Astrocyte of the spinal cord (primary cell): Measurements from ENCODE around the gene RPL34.

Experiments used
- DNase-seq: peaks from one replicate; pipeline ENCODE4 v3.0.0; 2011; ENCODE audit warnings: low read depth, low spot score
- H3K4me3 ChIP-seq: 2 replicates; pipeline ENCODE4 v1.5.1; 2011; ENCODE audit warnings: low read depth, mild to moderate bottlenecking, low read length, moderate library complexity
- in situ Hi-C: cut with HindIII; loops from 2 replicates; pipeline ENCODE4 v1.10.0; 2017; ENCODE audit warnings: low sequenced_read_pairs
- TF ChIP-seq, protein P1 (sequence below): IDR thresholded peaks from 2 replicates; pipeline ENCODE4 v1.5.1; 2012; ENCODE audit warnings: low read depth, mild to moderate bottlenecking, low read length, inconsistent platforms

RPL34 gene

DNA sequence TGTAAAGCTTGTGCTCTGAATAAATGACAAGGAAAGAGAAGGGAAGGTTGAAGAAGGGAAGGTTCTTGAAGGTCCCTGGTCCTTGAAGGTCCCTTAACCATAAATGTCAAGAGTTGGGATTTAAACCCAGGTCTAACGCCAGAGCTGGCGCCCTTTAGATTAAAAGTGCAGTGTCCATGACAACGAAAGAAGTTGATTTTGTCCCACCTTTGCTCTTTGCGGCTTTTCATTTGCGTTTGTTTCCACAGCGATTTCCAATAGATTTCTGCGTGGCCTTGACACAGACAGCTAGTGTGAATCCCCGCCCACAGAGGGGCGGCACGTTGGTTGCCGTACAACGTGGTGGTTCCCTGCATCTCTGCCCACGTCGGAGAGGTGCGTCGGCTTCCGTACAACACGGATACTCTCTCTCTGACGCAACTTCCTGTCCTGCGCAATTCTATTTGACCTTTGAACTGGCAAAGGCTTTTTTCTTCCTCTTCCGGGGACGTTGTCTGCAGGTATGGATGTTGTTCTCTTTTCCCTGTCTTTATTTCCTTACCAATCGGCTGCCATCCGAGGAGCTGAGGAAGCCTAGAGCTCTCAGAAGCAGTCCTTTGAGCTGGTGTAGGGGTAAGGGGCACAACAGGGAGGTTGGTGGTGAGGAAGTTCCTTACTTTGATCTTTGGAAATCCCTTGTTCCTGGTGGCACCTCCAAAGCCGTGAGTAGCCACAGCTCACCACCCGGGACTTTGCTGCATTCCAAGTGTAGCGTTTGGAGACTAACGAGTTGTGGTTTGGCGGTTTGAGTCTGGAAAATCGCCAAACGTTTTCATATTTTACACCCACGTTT, at the start of gene RPL34:
Gene RPL34, plus strand, starts transcription at position 476 of the 832 bp plus-strand sequence. CDS start 1,384 bp downstream, outside the sequence.
- H3K4me3 ChIP-seq: peak within 1 kb of the TSS; percentile 85
- TF ChIP-seq, protein P1, sequence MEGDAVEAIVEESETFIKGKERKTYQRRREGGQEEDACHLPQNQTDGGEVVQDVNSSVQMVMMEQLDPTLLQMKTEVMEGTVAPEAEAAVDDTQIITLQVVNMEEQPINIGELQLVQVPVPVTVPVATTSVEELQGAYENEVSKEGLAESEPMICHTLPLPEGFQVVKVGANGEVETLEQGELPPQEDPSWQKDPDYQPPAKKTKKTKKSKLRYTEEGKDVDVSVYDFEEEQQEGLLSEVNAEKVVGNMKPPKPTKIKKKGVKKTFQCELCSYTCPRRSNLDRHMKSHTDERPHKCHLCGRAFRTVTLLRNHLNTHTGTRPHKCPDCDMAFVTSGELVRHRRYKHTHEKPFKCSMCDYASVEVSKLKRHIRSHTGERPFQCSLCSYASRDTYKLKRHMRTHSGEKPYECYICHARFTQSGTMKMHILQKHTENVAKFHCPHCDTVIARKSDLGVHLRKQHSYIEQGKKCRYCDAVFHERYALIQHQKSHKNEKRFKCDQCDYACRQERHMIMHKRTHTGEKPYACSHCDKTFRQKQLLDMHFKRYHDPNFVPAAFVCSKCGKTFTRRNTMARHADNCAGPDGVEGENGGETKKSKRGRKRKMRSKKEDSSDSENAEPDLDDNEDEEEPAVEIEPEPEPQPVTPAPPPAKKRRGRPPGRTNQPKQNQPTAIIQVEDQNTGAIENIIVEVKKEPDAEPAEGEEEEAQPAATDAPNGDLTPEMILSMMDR: no peak
- in situ Hi-C loops: no loop called here
- DNase-seq: peak; percentile 98

- in situ Hi-C loops: no loop called here
- no peak overlapping the region for H3K4me3 ChIP-seq
- TF ChIP-seq, protein P1: no peak
- peak; percentile 21 for DNase-seq
Observed at GRCh38 chr4:108570993-108571569, 49.3 kb upstream of the RPL34 start.

GRCh38 chr4:108574402-108574801, 46.0 kb upstream of the RPL34 start:
- in situ Hi-C loops: no loop called here
- DNase-seq: no peak
- TF ChIP-seq, protein P1: no peak
- no peak overlapping the region for H3K4me3 ChIP-seq

GRCh38 chr4:108581083-108581482, 39.3 kb upstream of the RPL34 start:
- TF ChIP-seq, protein P1: no peak
- DNase-seq: no peak

GRCh38 chr4:108586778-108587177, 33.6 kb upstream of the RPL34 start:
- DNase-seq: no peak
- TF ChIP-seq, protein P1: no peak
- H3K4me3 ChIP-seq: no peak overlapping the region
- in situ Hi-C loops: no loop called here

More at GRCh38 chr4:108581083-108581482, 39.3 kb upstream of the RPL34 start:
- no peak overlapping the region for H3K4me3 ChIP-seq
- in situ Hi-C loops: no loop called here

GRCh38 chr4:108588878-108589277, 31.5 kb upstream of the RPL34 start:
- H3K4me3 ChIP-seq: no peak overlapping the region
- TF ChIP-seq, protein P1: no peak
- in situ Hi-C loops: no loop called here
- no peak for DNase-seq
